ENCODE data around the gene DHX40. TPM values are rescaled to one million over a fixed set of nuclear protein-coding genes. Genes with fewer than 3 reads are reported as not detected.
"Not testable (repeated sequence)": the region's sequence is repeated elsewhere in the genome, so short reads cannot be mapped to it uniquely, and the experiment has no call there.

Gene DHX40
- total RNA-seq, 1 experiment from 2014 or later: 22.9 TPM

DNA sequence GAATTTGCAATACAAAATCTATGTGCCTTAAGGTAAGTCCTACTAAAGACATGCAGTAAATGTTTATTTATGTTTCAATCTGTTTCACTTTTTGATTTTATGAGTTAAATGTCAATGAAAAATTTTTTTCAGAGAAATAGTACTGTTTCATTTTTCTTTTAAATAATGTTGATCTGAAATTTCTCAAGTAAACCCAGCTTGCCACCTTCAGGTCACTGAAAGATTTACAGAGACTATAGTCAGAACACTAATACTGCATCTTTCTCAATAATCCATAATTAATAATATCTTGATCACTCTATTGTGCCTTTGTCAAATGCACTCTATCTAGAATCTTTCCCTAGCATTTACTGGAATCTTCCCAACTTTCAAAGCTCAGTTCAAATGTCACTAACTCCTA lies 6.5 kb upstream of the DHX40 start:
- no peak overlapping the region for H3K4me3 ChIP-seq (ENCODE audit: low read depth, low read length, poor library complexity, severe bottlenecking)
- BruUV-seq (replicated peaks): no TSS peak
- H3K4me1 ChIP-seq (ENCODE audit: insufficient read depth, low read length, poor library complexity, severe bottlenecking): no peaks in the 10 kb centered on the region
- ChIA-PET CTCF (interaction anchor here (0.8 kb wide), 1 partner anchor 229 kb away, joined by 3 read pairs; no protein-coding TSS in a partner anchor), POLR2A (ENCODE audit: low non-redundant PET) (no interaction called here)
- H3K36me3 ChIP-seq (ENCODE audit: insufficient read depth, low read length, poor library complexity, severe bottlenecking): no peaks in the 10 kb centered on the region
- H3K27ac ChIP-seq (ENCODE audit: low read depth, low read length, poor library complexity, severe bottlenecking): no peak overlapping the region
- no peak for DNase-seq (ENCODE audit: low spot score)
- intact Hi-C loops (cut with micrococcal nuclease; ENCODE audit: unreplicated experiment): no loop called here
- H3K9me3 ChIP-seq (ENCODE audit: low read depth, low read length, poor library complexity, severe bottlenecking): no peaks in the 10 kb centered on the region
- TF ChIP-seq, protein P1, sequence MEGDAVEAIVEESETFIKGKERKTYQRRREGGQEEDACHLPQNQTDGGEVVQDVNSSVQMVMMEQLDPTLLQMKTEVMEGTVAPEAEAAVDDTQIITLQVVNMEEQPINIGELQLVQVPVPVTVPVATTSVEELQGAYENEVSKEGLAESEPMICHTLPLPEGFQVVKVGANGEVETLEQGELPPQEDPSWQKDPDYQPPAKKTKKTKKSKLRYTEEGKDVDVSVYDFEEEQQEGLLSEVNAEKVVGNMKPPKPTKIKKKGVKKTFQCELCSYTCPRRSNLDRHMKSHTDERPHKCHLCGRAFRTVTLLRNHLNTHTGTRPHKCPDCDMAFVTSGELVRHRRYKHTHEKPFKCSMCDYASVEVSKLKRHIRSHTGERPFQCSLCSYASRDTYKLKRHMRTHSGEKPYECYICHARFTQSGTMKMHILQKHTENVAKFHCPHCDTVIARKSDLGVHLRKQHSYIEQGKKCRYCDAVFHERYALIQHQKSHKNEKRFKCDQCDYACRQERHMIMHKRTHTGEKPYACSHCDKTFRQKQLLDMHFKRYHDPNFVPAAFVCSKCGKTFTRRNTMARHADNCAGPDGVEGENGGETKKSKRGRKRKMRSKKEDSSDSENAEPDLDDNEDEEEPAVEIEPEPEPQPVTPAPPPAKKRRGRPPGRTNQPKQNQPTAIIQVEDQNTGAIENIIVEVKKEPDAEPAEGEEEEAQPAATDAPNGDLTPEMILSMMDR (conservative IDR thresholded peaks at IDR 0.05; ENCODE audit: low read depth, low read length): peak; percentile 48; the same call in 1 of the 2 replicates
- TF ChIP-seq EZH2 (IDR thresholded peaks at IDR 0.05; ENCODE audit: borderline replicate concordance, low read depth, low read length, poor library complexity, severe bottlenecking): no peak
- peaks cover 4% of the 10 kb centered on the region for H3K27me3 ChIP-seq (replicated peaks; ENCODE audit: insufficient read depth, low read depth, low read length, poor library complexity)

DNA sequence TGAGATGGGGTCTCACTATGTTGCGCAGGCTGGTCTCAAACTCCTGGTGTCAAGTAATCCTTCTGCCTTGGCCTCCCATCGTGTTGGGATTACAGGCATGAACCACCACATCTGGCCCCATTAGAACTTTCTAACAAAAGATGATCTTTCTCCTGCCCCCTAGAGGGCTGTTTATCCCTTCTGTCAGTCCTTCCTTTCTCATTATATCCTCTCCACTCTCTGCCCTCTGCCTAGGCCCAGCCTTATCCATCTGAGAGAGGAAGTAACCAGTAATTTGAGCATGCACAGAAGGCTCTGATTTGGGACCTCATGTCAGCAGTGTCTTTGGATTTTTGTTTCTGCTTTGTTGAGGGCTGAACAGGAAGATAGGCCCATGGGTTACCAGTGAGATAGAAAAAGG lies 4.4 kb upstream of the DHX40 start:
- Histone ChIP-seq H3K4me3 (ENCODE audit: low read depth, low read length, poor library complexity, severe bottlenecking) (no peak overlapping the region), H3K27ac (ENCODE audit: low read depth, low read length, poor library complexity, severe bottlenecking) (no peak overlapping the region), H3K9me3 (ENCODE audit: low read depth, low read length, poor library complexity, severe bottlenecking) (no peaks in the 10 kb centered on the region), H3K36me3 (ENCODE audit: insufficient read depth, low read length, poor library complexity, severe bottlenecking) (no peaks in the 10 kb centered on the region), H3K4me1 (ENCODE audit: insufficient read depth, low read length, poor library complexity, severe bottlenecking) (peaks cover under 1% of the 10 kb centered on the region), H3K27me3 (replicated peaks; ENCODE audit: insufficient read depth, low read depth, low read length, poor library complexity) (no peaks in the 10 kb centered on the region)
- DNase-seq (ENCODE audit: low spot score): peak; percentile 61
- ChIA-PET POLR2A (ENCODE audit: low non-redundant PET) (no interaction called here), CTCF (no interaction called here)
- intact Hi-C loops (cut with micrococcal nuclease; ENCODE audit: unreplicated experiment): loop anchor here (10.0 kb wide), 1 partner anchor 986 kb away; no protein-coding TSS in a partner anchor
- no TSS peak for BruUV-seq (replicated peaks)
- TF ChIP-seq, protein P1 (conservative IDR thresholded peaks at IDR 0.05; ENCODE audit: low read depth, low read length): peak; percentile 50; the same call in 1 of the 2 replicates
- TF ChIP-seq EZH2 (IDR thresholded peaks at IDR 0.05; ENCODE audit: borderline replicate concordance, low read depth, low read length, poor library complexity, severe bottlenecking): no peak

DNA sequence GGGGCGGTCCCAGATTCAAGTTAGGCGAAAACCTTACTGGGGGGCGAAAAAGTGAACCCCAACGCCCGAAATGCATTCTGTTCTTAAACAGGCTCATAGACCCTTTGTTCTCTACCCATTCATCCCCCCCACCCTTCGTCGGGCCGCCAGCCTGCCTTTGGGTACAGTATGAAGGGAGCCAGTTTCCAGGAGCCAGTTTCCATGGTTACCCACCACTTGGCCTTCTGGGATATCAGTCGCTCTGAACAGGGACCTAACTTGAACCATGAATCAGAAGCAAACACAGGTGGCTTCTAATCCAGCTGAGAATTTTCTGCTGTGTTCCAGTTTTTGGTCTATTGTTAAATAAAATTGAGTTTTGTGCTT lies 532 bp downstream of the DHX40 start:
- Histone ChIP-seq H3K27ac (ENCODE audit: low read depth, low read length, poor library complexity, severe bottlenecking) (peak overlapping the region; percentile 60), H3K27me3 (replicated peaks; ENCODE audit: insufficient read depth, low read depth, low read length, poor library complexity) (no peaks in the 10 kb centered on the region), H3K36me3 (ENCODE audit: insufficient read depth, low read length, poor library complexity, severe bottlenecking) (no peaks in the 10 kb centered on the region), H3K9me3 (ENCODE audit: low read depth, low read length, poor library complexity, severe bottlenecking) (no peaks in the 10 kb centered on the region), H3K4me3 (ENCODE audit: low read depth, low read length, poor library complexity, severe bottlenecking) (peak overlapping the region; percentile 88), H3K4me1 (ENCODE audit: insufficient read depth, low read length, poor library complexity, severe bottlenecking) (peaks cover 9% of the 10 kb centered on the region)
- BruUV-seq (replicated peaks): TSS peak; percentile 59
- ChIA-PET CTCF (no interaction called here), POLR2A (ENCODE audit: low non-redundant PET) (no interaction called here)
- intact Hi-C loops (cut with micrococcal nuclease; ENCODE audit: unreplicated experiment): loop anchor here (5.0 to 10.0 kb wide), 2 partner anchors 141 to 991 kb away; partner anchors contain the start of genes PTRH2 and VMP1
- no peak for TF ChIP-seq EZH2 (IDR thresholded peaks at IDR 0.05; ENCODE audit: borderline replicate concordance, low read depth, low read length, poor library complexity, severe bottlenecking)
- TF ChIP-seq, protein P1 (conservative IDR thresholded peaks at IDR 0.05; ENCODE audit: low read depth, low read length): no peak
- peak; percentile 84 for DNase-seq (ENCODE audit: low spot score)

DNA sequence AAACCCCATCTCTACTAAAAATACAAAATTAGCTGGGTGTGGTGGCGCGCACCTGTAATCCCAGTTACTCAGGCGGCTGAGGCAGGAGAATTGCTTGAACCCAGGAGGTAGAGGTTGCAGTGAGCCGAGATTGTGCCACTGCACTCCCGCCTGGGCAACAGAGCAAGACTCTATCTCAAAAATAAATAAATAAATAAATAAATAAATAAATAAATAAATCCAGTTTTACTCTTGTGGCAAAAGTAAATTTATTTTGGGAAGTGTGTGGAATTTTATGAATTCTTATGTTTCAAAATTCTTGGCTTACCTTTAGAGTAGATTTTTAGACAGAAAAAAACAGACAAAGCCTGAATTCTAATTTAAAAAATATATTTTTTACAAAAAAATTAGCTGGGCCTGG lies 3.7 kb downstream of the DHX40 start:
- intact Hi-C loops (cut with micrococcal nuclease; ENCODE audit: unreplicated experiment): loop anchor here (5.0 to 10.0 kb wide), 2 partner anchors 138 to 994 kb away; partner anchors contain the start of genes PTRH2 and VMP1
- H3K9me3 ChIP-seq (ENCODE audit: low read depth, low read length, poor library complexity, severe bottlenecking); H3K27ac ChIP-seq (ENCODE audit: low read depth, low read length, poor library complexity, severe bottlenecking); DNase-seq (ENCODE audit: low spot score); CTCF ChIA-PET; POLR2A ChIA-PET (ENCODE audit: low non-redundant PET); H3K36me3 ChIP-seq (ENCODE audit: insufficient read depth, low read length, poor library complexity, severe bottlenecking); BruUV-seq (replicated peaks); H3K27me3 ChIP-seq (replicated peaks; ENCODE audit: insufficient read depth, low read depth, low read length, poor library complexity); H3K4me3 ChIP-seq (ENCODE audit: low read depth, low read length, poor library complexity, severe bottlenecking); H3K4me1 ChIP-seq (ENCODE audit: insufficient read depth, low read length, poor library complexity, severe bottlenecking): not testable (repeated sequence)

Measured in A673 (cell line).